Ishikawa (cell line): ENCODE measurements around the gene ATP4B.

Experiments used
- EP300 ChIP-seq: IDR thresholded peaks from 2 replicates; pipeline ENCODE4 v1.6.1; 2012; ENCODE audit warnings: borderline replicate concordance
- FOXM1 ChIP-seq: IDR thresholded peaks from 2 replicates; pipeline ENCODE4 v1.6.1; 2012; ENCODE audit warnings: low read depth, borderline replicate concordance
- RAD21 ChIP-seq: IDR thresholded peaks from 2 replicates; pipeline ENCODE4 v1.6.1; 2012; ENCODE audit warnings: low read depth
- REST ChIP-seq: IDR thresholded peaks from 2 replicates; pipeline ENCODE4 v1.6.1; 2012; ENCODE audit warnings: low read depth, mild to moderate bottlenecking
- TAF1 ChIP-seq: IDR thresholded peaks from 2 replicates; pipeline ENCODE4 v1.6.1; 2012; ENCODE audit warnings: low read depth, mild to moderate bottlenecking
- TCF12 ChIP-seq: IDR thresholded peaks from 2 replicates; pipeline ENCODE4 v1.6.1; 2012; ENCODE audit warnings: low read depth
- USF1 ChIP-seq: IDR thresholded peaks from 2 replicates; pipeline ENCODE4 v1.6.1; 2012

GRCh38 chr13:113653264-113654174 is 4.5 kb downstream of the ATP4B start:
- no peak for TF ChIP-seq RAD21
- peak; percentile 53; the same call in 1 of the 2 replicates for TF ChIP-seq EP300
- TF ChIP-seq USF1 = no peak
- TF ChIP-seq TCF12 = peak; percentile 81
- no peak for TF ChIP-seq FOXM1
- no peak for TF ChIP-seq REST
- TF ChIP-seq TAF1 = no peak
